GM21423 (cell line): ENCODE measurements around the gene ZEB1.
A peak's percentile ranks its signal among the peaks of the same experiment; 100 is the strongest.

ENCODE experiments used
- ATAC-seq: cut with Tn5 transposase; IDR thresholded peaks from one replicate; pipeline ENCODE4 v1.9.1; 2021; ENCODE audit warnings: mild to moderate bottlenecking, moderate library complexity; ENCODE audit not compliant: unreplicated experiment

The ZEB1 gene

GRCh38 chr10:31318854-31319601 is at the start of gene ZEB1:
ZEB1 (plus strand) TSS chr10:31319216; CDS start chr10:31319235, 19 bp downstream.
- ATAC-seq, result peak; percentile 31

GRCh38 chr10:31270954-31271353 is 48.1 kb upstream of the ZEB1 start:
- no peak for ATAC-seq

- ATAC-seq, result no peak
Measured at GRCh38 chr10:31272841-31273240, 46.2 kb upstream of the ZEB1 start.

- no peak for ATAC-seq
Measured at GRCh38 chr10:31273789-31274188, 45.2 kb upstream of the ZEB1 start.

- ATAC-seq, result no peak
Measured at GRCh38 chr10:31274310-31274709, 44.7 kb upstream of the ZEB1 start.

- ATAC-seq, result no peak
Measured at GRCh38 chr10:31278279-31278941, 40.6 kb upstream of the ZEB1 start.

GRCh38 chr10:31280972-31281371 is 38.0 kb upstream of the ZEB1 start:
- no peak for ATAC-seq

GRCh38 chr10:31288001-31288400 is 31.0 kb upstream of the ZEB1 start:
- no peak for ATAC-seq

- no peak for ATAC-seq
Measured at GRCh38 chr10:31288962-31289361, 30.1 kb upstream of the ZEB1 start.

- no peak for ATAC-seq
Measured at GRCh38 chr10:31290386-31290785, 28.6 kb upstream of the ZEB1 start.

GRCh38 chr10:31291123-31291522 is 27.9 kb upstream of the ZEB1 start:
- no peak for ATAC-seq

GRCh38 chr10:31294558-31294957 is 24.5 kb upstream of the ZEB1 start:
- ATAC-seq, result no peak

- no peak for ATAC-seq
Measured at GRCh38 chr10:31296754-31297153, 22.3 kb upstream of the ZEB1 start.

GRCh38 chr10:31299119-31299518 is 19.9 kb upstream of the ZEB1 start:
- no peak for ATAC-seq

GRCh38 chr10:31303212-31303611 is 15.8 kb upstream of the ZEB1 start:
- no peak for ATAC-seq

GRCh38 chr10:31304291-31304970 is 14.6 kb upstream of the ZEB1 start:
- ATAC-seq, result no peak

- no peak for ATAC-seq
Measured at GRCh38 chr10:31313396-31313795, 5.6 kb upstream of the ZEB1 start.

- no peak for ATAC-seq
Measured at GRCh38 chr10:31314256-31315150, 4.5 kb upstream of the ZEB1 start.

GRCh38 chr10:31315453-31315852 is 3.6 kb upstream of the ZEB1 start:
- ATAC-seq, result no peak

GRCh38 chr10:31317171-31317570 is 1.8 kb upstream of the ZEB1 start:
- no peak for ATAC-seq
